ENCODE data around the gene ZNF787. TPM values are rescaled to one million over a fixed set of nuclear protein-coding genes. Genes with fewer than 3 reads are reported as not detected.

Gene ZNF787
- total and polyA plus RNA-seq, 7 donors: 27.3 to 62.7 (median 53.5) TPM

DNA sequence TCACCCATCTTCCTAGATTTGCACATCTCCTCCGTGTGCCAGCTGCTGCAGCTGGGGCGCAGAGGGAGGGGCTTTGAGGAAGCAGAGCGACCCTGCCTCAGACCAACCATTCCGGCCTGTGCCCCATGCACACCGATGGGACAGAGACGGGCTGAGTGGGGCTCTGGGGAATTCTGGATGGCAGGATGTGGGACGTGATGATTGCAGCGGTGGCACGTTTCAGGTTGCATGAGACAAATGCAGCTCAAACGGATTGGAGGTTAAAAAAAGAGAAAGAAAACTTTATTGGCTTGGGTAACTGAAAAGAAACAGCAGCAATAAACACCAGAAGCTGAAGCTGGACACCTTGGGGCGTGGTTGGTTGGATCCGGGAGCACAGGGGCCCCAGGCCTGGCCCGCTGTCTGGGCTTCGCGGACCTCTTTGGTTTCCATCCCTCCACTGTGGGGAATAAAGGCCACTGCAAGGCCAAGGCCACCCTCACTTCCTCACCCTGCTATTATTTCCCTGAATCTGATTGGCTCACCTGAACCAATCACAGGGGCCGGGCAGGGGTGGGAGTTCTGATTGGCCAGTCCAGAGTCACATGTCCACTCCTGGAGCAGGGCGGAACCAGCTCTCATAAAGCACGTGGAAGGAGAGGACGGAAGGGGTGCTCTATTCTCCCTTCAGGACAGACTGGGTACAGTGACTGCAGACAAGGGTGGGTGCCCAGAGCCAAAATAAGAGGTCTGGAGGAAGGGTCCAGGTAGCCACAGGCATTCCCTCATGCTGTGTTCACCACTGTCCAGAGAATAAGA lies 6.1 kb upstream of the ZNF787 start:
- H3K36me3 ChIP-seq (ENCODE audit: insufficient read depth in 1 of 2, low read depth in 1 of 2): no peaks in the 10 kb centered on the region
- TF ChIP-seq, protein P1, sequence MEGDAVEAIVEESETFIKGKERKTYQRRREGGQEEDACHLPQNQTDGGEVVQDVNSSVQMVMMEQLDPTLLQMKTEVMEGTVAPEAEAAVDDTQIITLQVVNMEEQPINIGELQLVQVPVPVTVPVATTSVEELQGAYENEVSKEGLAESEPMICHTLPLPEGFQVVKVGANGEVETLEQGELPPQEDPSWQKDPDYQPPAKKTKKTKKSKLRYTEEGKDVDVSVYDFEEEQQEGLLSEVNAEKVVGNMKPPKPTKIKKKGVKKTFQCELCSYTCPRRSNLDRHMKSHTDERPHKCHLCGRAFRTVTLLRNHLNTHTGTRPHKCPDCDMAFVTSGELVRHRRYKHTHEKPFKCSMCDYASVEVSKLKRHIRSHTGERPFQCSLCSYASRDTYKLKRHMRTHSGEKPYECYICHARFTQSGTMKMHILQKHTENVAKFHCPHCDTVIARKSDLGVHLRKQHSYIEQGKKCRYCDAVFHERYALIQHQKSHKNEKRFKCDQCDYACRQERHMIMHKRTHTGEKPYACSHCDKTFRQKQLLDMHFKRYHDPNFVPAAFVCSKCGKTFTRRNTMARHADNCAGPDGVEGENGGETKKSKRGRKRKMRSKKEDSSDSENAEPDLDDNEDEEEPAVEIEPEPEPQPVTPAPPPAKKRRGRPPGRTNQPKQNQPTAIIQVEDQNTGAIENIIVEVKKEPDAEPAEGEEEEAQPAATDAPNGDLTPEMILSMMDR (IDR thresholded peaks at IDR 0.05): no peak
- no peaks in the 10 kb centered on the region for H3K9me3 ChIP-seq
- intact Hi-C loops (cut with DNase I): no loop called here
- DNase-seq (no peak), ATAC-seq (no peak)
- WGBS, 3 donors: 64 to 71% (median 67%) methylated on average over 19 of the region's 19 CpGs
- H3K27me3 ChIP-seq (ENCODE audit: insufficient read depth in 3 of 3, low read length in 2 of 3): no peaks in the 10 kb centered on the region
- no peaks in the 10 kb centered on the region for H3K4me1 ChIP-seq
- no peak overlapping the region for H3K4me3 ChIP-seq
- H3K27ac ChIP-seq: no peak overlapping the region

DNA sequence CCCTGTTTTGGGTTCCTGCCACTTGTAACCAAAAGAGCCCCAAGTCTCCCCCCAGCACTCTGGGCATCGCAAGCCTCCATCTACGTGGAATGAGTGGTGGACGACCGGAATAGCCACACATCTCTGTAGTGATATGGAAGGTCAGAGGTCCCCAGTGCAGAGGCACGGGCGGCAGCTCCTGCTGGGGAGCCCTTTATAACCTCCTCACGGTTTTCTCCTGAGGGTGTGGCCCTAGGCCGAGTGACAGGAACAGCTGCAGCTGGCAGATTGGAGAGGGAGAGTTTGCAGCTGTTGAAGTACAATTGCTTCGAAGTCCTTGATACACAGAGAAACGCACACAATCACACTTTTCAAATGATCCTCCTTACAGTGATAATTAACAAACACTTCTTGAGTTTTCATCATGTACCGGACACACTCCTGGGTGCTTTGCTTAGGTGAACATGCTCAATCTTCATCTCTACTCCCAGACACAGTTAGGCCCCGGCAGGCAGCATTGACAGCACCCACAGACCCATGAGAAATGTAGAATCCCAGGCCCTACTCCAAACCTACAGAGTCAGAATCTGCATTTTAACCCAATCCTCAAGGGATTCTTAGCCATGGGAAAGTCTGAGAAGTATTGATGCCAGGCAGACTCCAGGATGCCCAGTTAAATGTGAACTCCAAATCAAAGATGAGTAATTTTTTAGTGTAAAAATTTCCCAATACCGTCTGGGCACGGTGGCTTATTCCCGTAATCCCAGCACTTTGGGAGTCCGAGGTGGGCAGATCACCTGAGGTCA lies 4.9 kb upstream of the ZNF787 start:
- H3K4me1 ChIP-seq: no peaks in the 10 kb centered on the region
- intact Hi-C loops (cut with DNase I): no loop called here
- DNase-seq (peak; percentile 61 to 85), ATAC-seq (peak in 3 of 4 donors; percentile 25 to 46 (median 35))
- H3K36me3 ChIP-seq (ENCODE audit: insufficient read depth in 1 of 2, low read depth in 1 of 2): no peaks in the 10 kb centered on the region
- no peaks in the 10 kb centered on the region for H3K9me3 ChIP-seq
- TF ChIP-seq, protein P1 (IDR thresholded peaks at IDR 0.05): no peak
- no peaks in the 10 kb centered on the region for H3K27me3 ChIP-seq (ENCODE audit: insufficient read depth in 3 of 3, low read length in 2 of 3)
- WGBS, 3 donors: 26 to 28% (median 27%) methylated on average over 16 of the region's 16 CpGs
- H3K4me3 ChIP-seq: peak overlapping the region; percentile 3
- peak overlapping the region; percentile 75 for H3K27ac ChIP-seq

DNA sequence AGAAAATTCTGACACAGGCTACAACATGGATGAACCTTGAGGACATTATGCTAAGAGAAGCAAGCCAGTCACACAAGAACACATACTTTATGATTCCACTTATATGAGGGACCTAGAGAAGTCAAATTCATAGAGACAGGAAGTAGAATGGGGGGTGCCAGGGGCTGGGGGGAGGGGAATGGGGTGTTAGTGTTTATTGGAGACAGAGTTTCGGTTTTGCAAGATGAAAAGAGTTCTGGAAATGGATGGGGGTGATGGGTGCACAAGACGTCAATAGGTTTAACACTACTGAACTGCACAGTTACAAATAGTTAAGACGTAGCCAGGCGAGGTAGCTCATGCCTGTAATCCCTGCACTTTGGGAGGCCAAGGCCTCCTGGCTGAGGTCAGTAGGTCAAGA lies 3.5 kb upstream of the ZNF787 start:
- DNase-seq: no peak
- H3K27me3 ChIP-seq (ENCODE audit: insufficient read depth in 3 of 3, low read length in 2 of 3): no peaks in the 10 kb centered on the region
- H3K36me3 ChIP-seq (ENCODE audit: insufficient read depth in 1 of 2, low read depth in 1 of 2): no peaks in the 10 kb centered on the region
- TF ChIP-seq, protein P1 (IDR thresholded peaks at IDR 0.05): no peak
- H3K27ac ChIP-seq: no peak overlapping the region
- no peak for ATAC-seq
- intact Hi-C loops (cut with DNase I): no loop called here
- WGBS, 3 donors: 91 to 95% (median 92%) methylated on average over 4 of the region's 4 CpGs
- H3K4me3 ChIP-seq: no peak overlapping the region
- H3K4me1 ChIP-seq: peaks cover 5% of the 10 kb centered on the region
- H3K9me3 ChIP-seq: no peaks in the 10 kb centered on the region

DNA sequence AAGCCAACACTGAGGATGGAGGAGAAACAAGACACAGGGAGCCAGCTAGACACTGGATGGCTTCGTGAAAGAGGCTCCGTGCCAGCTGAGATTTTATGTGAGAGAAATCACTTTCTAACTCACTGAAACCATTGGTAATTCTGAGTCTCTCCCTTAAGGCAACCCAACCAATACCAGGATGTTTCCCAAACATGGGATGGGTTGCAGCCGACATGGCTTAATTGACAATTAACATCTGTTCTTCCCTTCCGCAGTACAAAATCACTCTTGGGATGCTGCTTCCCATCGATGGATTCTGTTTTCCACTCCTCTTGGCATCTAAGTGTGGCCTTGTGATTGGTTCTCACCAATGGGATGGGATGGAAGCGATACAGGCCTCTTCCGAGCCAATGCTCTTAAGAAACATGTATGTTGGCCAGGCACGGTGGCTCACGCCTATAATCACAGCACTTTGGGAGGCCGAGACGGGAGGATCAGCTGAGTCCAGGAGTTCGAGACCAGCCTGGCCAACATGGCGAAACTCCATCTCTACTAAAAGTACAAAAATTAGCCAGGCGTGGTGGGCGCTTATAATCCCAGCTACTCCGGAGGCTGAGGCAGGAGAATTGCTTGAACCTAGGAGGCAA lies 2.3 kb upstream of the ZNF787 start:
- H3K9me3 ChIP-seq: no peaks in the 10 kb centered on the region
- H3K27me3 ChIP-seq (ENCODE audit: insufficient read depth in 3 of 3, low read length in 2 of 3): no peaks in the 10 kb centered on the region
- TF ChIP-seq, protein P1 (IDR thresholded peaks at IDR 0.05): no peak
- no peaks in the 10 kb centered on the region for H3K36me3 ChIP-seq (ENCODE audit: insufficient read depth in 1 of 2, low read depth in 1 of 2)
- WGBS, 3 donors: 57 to 77% (median 60%) methylated on average over 16 of the region's 16 CpGs
- ATAC-seq: no peak
- no peak overlapping the region for H3K27ac ChIP-seq
- peaks cover 17% of the 10 kb centered on the region for H3K4me1 ChIP-seq
- intact Hi-C loops (cut with DNase I): no loop called here
- no peak overlapping the region for H3K4me3 ChIP-seq
- DNase-seq: no peak
